HEK293 (cell line): ENCODE results near the gene SLC25A42.

Experiments
- CTCF ChIA-PET: fragments of 350-600 bp; formaldehyde crosslinking; extraction: SDS; loops from one replicate; lab custom pipeline; 2021; ENCODE audit warnings: antibody characterized with exemption; lab: Yijun Ruan, JAX
- POLR2A ChIA-PET: fragments of 300-600 bp; formaldehyde crosslinking; extraction: SDS; loops from one replicate; lab custom pipeline; 2020; ENCODE audit warnings: antibody characterized with exemption, inconsistent platforms; lab: Yijun Ruan, JAX
- H3K27ac ChIP-seq: fragments of 200-500 bp; sonication (Bioruptor generic); 2 replicates; pipeline ENCODE4 v1.5.1; 2014; ENCODE audit warnings: low read depth, low read length, control low read depth, inconsistent platforms; ENCODE audit errors: extremely low read depth
- H3K36me3 ChIP-seq, 2 experiments: fragments of 200-500 bp in 1 of 2; sonication (Bioruptor generic) in 1 of 2; 1 replicate in 1 of 2; 2 replicates in 1 of 2; pipeline ENCODE4 v1.5.1; 2014 to 2017; ENCODE audit warnings: inconsistent platforms in 2 of 2, low read length in 2 of 2; ENCODE audit not compliant: control insufficient read depth in 2 of 2, insufficient read depth in 1 of 2
- H3K4me1 ChIP-seq: fragments of 200-500 bp; sonication (Bioruptor generic); 2 replicates; pipeline ENCODE4 v1.5.1; 2014; ENCODE audit warnings: mild to moderate bottlenecking, low read length, inconsistent platforms; ENCODE audit not compliant: control insufficient read depth, insufficient read depth
- H3K4me3 ChIP-seq: 2 replicates; pipeline ENCODE4 v1.5.1; 2011; ENCODE audit warnings: low read depth, mild to moderate bottlenecking, control low read depth, low read length, moderate library complexity
- H3K9me3 ChIP-seq: fragments of 200-500 bp; sonication (Bioruptor generic); 2 replicates; pipeline ENCODE4 v1.5.1; 2014; ENCODE audit warnings: low read depth, low read length, inconsistent platforms; ENCODE audit not compliant: control insufficient read depth, insufficient read depth
- GLIS2 ChIP-seq: fragments of 450-650 bp; formaldehyde crosslinking; IDR thresholded peaks from 2 replicates; pipeline ENCODE4 v1.5.1; 2016; ENCODE audit warnings: missing biosample characterization, missing genetic modification characterization
- KLF8 ChIP-seq: fragments of 450-650 bp; formaldehyde crosslinking; IDR thresholded peaks from 2 replicates; pipeline ENCODE4 v1.5.1; 2016; ENCODE audit warnings: missing biosample characterization, missing genetic modification characterization
- KLF9 ChIP-seq: fragments of 450-650 bp; formaldehyde crosslinking; IDR thresholded peaks from 2 replicates; pipeline ENCODE4 v1.5.1; 2016; ENCODE audit warnings: missing biosample characterization, missing genetic modification characterization, low read depth
- SCRT2 ChIP-seq: fragments of 450-650 bp; formaldehyde crosslinking; IDR thresholded peaks from 2 replicates; pipeline ENCODE4 v1.5.1; 2016; ENCODE audit warnings: missing biosample characterization, missing genetic modification characterization
- ZBTB1 ChIP-seq: fragments of 450-650 bp; formaldehyde crosslinking; IDR thresholded peaks from 2 replicates; pipeline ENCODE4 v1.5.1; 2016; ENCODE audit warnings: missing biosample characterization, missing genetic modification characterization
- ZFP37 ChIP-seq: fragments of 450-650 bp; formaldehyde crosslinking; IDR thresholded peaks from 2 replicates; pipeline ENCODE4 v1.5.1; 2016; ENCODE audit warnings: missing biosample characterization, missing genetic modification characterization
- ZNF10 ChIP-seq: fragments of 450-650 bp; formaldehyde crosslinking; IDR thresholded peaks from 2 replicates; pipeline ENCODE4 v1.5.1; 2017; ENCODE audit warnings: missing biosample characterization, missing genetic modification characterization
- ZNF133 ChIP-seq: fragments of 450-650 bp; formaldehyde crosslinking; IDR thresholded peaks from 2 replicates; pipeline ENCODE4 v1.5.1; 2016; ENCODE audit warnings: missing biosample characterization, missing genetic modification characterization
- ZNF221 ChIP-seq: fragments of 450-650 bp; formaldehyde crosslinking; IDR thresholded peaks from 2 replicates; pipeline ENCODE4 v1.5.1; 2017; ENCODE audit warnings: missing biosample characterization, missing genetic modification characterization, borderline replicate concordance
- ZNF266 ChIP-seq: fragments of 450-650 bp; formaldehyde crosslinking; IDR thresholded peaks from 2 replicates; pipeline ENCODE4 v1.5.1; 2016; ENCODE audit warnings: missing biosample characterization, missing genetic modification characterization, low read depth
- ZNF302 ChIP-seq: fragments of 450-650 bp; formaldehyde crosslinking; IDR thresholded peaks from 2 replicates; pipeline ENCODE4 v1.5.1; 2016; ENCODE audit warnings: missing biosample characterization, missing genetic modification characterization, low read depth
- ZNF341 ChIP-seq: fragments of 450-650 bp; formaldehyde crosslinking; IDR thresholded peaks from 2 replicates; pipeline ENCODE4; 2016; ENCODE audit warnings: low read depth, missing biosample characterization, missing genetic modification characterization
- ZNF37A ChIP-seq: fragments of 450-650 bp; IDR thresholded peaks from 2 replicates; pipeline ENCODE4 v1.5.1; 2018; ENCODE audit warnings: missing biosample characterization, missing genetic modification characterization
- ZNF555 ChIP-seq: fragments of 450-650 bp; formaldehyde crosslinking; conservative IDR thresholded peaks from 2 replicates; pipeline ENCODE4 v1.5.1; 2017; ENCODE audit warnings: missing biosample characterization, mild to moderate bottlenecking, missing genetic modification characterization, inconsistent platforms
- TF ChIP-seq, protein P1 (sequence below): fragments of 450-650 bp; formaldehyde crosslinking; IDR thresholded peaks from 2 replicates; pipeline ENCODE4 v1.5.1; 2017; ENCODE audit warnings: missing biosample characterization, missing genetic modification characterization
- TF ChIP-seq, protein P2 (sequence below): fragments of 450-650 bp; formaldehyde crosslinking; IDR thresholded peaks from 2 replicates; pipeline ENCODE4 v1.5.1; 2017; ENCODE audit warnings: missing biosample characterization, missing genetic modification characterization

The SLC25A42 gene

DNA sequence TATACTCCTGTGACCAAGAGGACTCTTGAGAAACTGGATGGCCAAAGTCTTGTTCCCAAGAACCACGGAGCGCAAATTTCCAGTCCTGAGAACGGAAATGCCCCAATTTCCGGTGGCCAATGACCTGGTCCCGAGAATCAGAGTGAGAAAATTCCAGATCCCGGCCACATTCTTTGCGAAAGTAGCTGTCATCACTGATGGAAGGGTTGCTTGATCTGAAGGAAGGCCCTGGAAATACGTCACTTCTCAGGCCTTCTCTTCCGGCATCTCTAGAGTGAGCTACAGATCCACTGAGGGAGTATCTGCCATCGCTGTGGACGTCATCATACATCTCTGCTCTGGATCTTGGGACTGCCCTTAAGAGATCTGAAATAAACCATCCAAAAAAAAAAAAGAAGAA is 37.9 kb upstream of the SLC25A42 start (continued):
- TF ChIP-seq, protein P1, sequence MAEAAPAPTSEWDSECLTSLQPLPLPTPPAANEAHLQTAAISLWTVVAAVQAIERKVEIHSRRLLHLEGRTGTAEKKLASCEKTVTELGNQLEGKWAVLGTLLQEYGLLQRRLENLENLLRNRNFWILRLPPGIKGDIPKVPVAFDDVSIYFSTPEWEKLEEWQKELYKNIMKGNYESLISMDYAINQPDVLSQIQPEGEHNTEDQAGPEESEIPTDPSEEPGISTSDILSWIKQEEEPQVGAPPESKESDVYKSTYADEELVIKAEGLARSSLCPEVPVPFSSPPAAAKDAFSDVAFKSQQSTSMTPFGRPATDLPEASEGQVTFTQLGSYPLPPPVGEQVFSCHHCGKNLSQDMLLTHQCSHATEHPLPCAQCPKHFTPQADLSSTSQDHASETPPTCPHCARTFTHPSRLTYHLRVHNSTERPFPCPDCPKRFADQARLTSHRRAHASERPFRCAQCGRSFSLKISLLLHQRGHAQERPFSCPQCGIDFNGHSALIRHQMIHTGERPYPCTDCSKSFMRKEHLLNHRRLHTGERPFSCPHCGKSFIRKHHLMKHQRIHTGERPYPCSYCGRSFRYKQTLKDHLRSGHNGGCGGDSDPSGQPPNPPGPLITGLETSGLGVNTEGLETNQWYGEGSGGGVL (tag by site-specific recombination): no peak

DNA sequence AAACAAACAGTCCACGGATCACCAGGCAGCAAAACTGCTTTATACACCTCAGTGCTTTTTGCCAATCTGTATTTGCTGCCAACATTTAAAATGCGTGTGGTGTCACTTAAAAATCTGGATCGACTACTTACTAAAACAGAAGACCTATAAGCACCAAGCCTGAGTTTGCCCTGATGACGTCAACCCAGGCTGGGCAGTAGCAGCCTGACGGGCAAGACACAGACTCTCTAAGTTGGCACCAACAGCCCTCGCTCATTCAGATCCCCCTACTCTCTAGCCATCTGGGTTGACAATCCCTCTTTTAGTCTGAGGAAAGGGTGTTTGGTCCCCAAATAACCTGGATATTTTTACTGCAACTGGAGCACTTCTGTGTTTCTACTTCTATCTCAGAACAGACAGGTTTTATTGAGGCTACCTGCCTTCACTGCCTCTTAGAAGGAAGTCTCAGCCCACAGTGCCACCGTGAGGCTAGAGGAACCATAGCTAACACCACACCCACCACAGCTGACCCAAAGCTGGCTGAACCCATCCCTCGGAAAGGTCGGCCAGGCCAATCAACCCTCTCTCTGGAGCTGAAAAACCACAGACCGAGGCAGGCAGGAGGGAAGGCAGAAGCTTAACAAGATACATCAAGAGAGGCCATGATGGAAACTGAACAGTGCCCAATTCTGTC is 37.4 kb upstream of the SLC25A42 start:
- no peaks in the 10 kb centered on the region for H3K9me3 ChIP-seq
- no peak overlapping the region for H3K4me3 ChIP-seq
- ChIA-PET POLR2A (interaction anchor here (0.5 kb wide), 1 partner anchor 13 kb away, joined by 3 read pairs; no protein-coding TSS in a partner anchor), CTCF (interaction anchor here (0.7 kb wide), 1 partner anchor 15 kb away, joined by 5 read pairs; no protein-coding TSS in a partner anchor)
- H3K4me1 ChIP-seq: no peaks in the 10 kb centered on the region
- peaks cover 79 to 87% of the 10 kb centered on the region in 2 experiments for H3K36me3 ChIP-seq
- H3K27ac ChIP-seq: no peak overlapping the region
- no peak for TF ChIP-seq SCRT2 (tag by site-specific recombination)
- TF ChIP-seq ZFP37: no peak
- no peak for TF ChIP-seq ZNF37A (tag by site-specific recombination)
- TF ChIP-seq ZNF10 (tag by site-specific recombination): no peak

DNA sequence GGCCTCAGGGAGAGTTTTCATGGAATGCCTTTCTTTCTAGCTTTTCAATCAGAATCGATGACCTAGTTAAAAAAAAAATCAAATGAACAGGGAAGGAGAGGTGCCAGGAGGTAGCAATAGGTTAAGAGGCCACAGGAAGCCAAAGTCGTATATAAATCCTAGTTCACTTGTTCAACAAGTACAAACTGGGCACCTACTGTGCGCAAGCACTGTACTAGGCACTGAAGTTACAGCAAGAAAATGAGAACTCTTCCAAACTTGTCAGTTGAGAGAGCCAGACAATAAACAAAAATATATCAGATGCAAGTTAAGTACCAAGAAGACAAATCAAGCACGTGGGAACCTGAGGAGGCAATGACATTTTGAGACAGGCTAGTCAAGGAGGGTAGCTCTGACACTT is 36.6 kb upstream of the SLC25A42 start:
- Histone ChIP-seq H3K4me1 (no peaks in the 10 kb centered on the region), H3K4me3 (no peak overlapping the region), H3K36me3 (peaks cover 76 to 90% of the 10 kb centered on the region in 2 experiments), H3K9me3 (no peaks in the 10 kb centered on the region), H3K27ac (no peak overlapping the region)
- TF ChIP-seq, protein P2, sequence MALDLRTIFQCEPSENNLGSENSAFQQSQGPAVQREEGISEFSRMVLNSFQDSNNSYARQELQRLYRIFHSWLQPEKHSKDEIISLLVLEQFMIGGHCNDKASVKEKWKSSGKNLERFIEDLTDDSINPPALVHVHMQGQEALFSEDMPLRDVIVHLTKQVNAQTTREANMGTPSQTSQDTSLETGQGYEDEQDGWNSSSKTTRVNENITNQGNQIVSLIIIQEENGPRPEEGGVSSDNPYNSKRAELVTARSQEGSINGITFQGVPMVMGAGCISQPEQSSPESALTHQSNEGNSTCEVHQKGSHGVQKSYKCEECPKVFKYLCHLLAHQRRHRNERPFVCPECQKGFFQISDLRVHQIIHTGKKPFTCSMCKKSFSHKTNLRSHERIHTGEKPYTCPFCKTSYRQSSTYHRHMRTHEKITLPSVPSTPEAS (tag by site-specific recombination): no peak
- no peak for TF ChIP-seq ZNF266 (tag by site-specific recombination)
- TF ChIP-seq ZNF555 (tag by site-specific recombination): no peak
- no peak for TF ChIP-seq KLF9 (tag by site-specific recombination)
- TF ChIP-seq, protein P1 (tag by site-specific recombination): no peak
- TF ChIP-seq GLIS2: no peak
- no peak for TF ChIP-seq ZNF302 (tag by site-specific recombination)
- no peak for TF ChIP-seq KLF8 (tag by site-specific recombination)
- no peak for TF ChIP-seq ZBTB1 (tag by site-specific recombination)
- no peak for TF ChIP-seq ZNF221
- TF ChIP-seq ZNF341: no peak
- no peak for TF ChIP-seq ZNF133 (tag by site-specific recombination)
- ChIA-PET CTCF (interaction anchor here (0.6 kb wide), 1 partner anchor 113 kb away, joined by 3 read pairs; no protein-coding TSS in a partner anchor), POLR2A (interaction anchor here (0.5 to 0.7 kb wide), 2 partner anchors 14 to 375 kb away, joined by 3 read pairs; no protein-coding TSS in a partner anchor)
